Activated naive CD8-positive, alpha-beta T cell treated with anti-CD3 and anti-CD28 coated beads, Interleukin-2, amount 10 ng/mL, durations not matched to agents 7 days and 5 days (primary cell): Measurements from ENCODE around the gene C12orf75. TPM values are rescaled to one million over a fixed set of nuclear protein-coding genes. Genes with fewer than 3 reads are reported as not detected.

ENCODE experiments used
- ATAC-seq: fragments of 150-1000 bp; cut with Tn5 transposase; one replicate; pipeline ENCODE4 v1.10.0; 2021; ENCODE audit warnings: low read depth, moderate library complexity
- POLR2A ChIA-PET: fragments of 350-600 bp; sonication (Branson Sonifier 250); formaldehyde crosslinking; loops from one replicate; lab custom pipeline; 2021; ENCODE audit warnings: antibody characterized with exemption; lab: Charles Lee
- DNase-seq: peaks from one replicate; pipeline ENCODE4 v3.0.0; 2021
- H3K27ac Mint-ChIP-seq: one replicate; pipeline ENCODE4 v1.8.0; 2022; ENCODE audit warnings: mild to moderate bottlenecking, mixed read lengths
- H3K27me3 Mint-ChIP-seq: one replicate; pipeline ENCODE4 v1.8.0; 2022; ENCODE audit warnings: mild to moderate bottlenecking, moderate library complexity, mixed read lengths
- H3K36me3 Mint-ChIP-seq: one replicate; pipeline ENCODE4 v1.8.0; 2021; ENCODE audit warnings: mild to moderate bottlenecking, mixed read lengths
- H3K4me1 Mint-ChIP-seq: one replicate; pipeline ENCODE4 v1.8.0; 2021; ENCODE audit warnings: mixed read lengths
- H3K4me3 Mint-ChIP-seq: one replicate; pipeline ENCODE4 v1.8.0; 2022; ENCODE audit warnings: mild to moderate bottlenecking, moderate library complexity, mixed read lengths
- H3K9me3 Mint-ChIP-seq: one replicate; pipeline ENCODE4 v1.8.0; 2021; ENCODE audit warnings: mixed read lengths
- total RNA-seq, 2 experiments: library from RNA; stranded (reverse); gene quantifications; one replicate each; pipeline ENCODE4 v1.2.3, GENCODE V29; 2021

Gene C12orf75
- total RNA-seq, 2 experiments from 2014 or later, result 167 to 172 TPM

GRCh38 chr12:105348561-105348960, 18.1 kb downstream of the C12orf75 start:
- no peaks in the 10 kb centered on the region for H3K9me3 Mint-ChIP-seq
- peak overlapping the region; percentile 59 for H3K27ac Mint-ChIP-seq
- peaks cover 51% of the 10 kb centered on the region for H3K4me1 Mint-ChIP-seq
- H3K4me3 Mint-ChIP-seq, result no peak overlapping the region
- no peak for DNase-seq
- H3K27me3 Mint-ChIP-seq, result no peaks in the 10 kb centered on the region
- POLR2A ChIA-PET, result no interaction called here
- ATAC-seq, result no peak
- peaks cover 56% of the 10 kb centered on the region for H3K36me3 Mint-ChIP-seq

- H3K9me3 Mint-ChIP-seq, result no peaks in the 10 kb centered on the region
- no peaks in the 10 kb centered on the region for H3K27me3 Mint-ChIP-seq
- POLR2A ChIA-PET, result no interaction called here
- ATAC-seq (no peak), DNase-seq (no peak)
- H3K4me3 Mint-ChIP-seq, result no peak overlapping the region
- peaks cover 49% of the 10 kb centered on the region for H3K4me1 Mint-ChIP-seq
- peak overlapping the region; percentile 40 for H3K27ac Mint-ChIP-seq
- H3K36me3 Mint-ChIP-seq, result peaks cover 53% of the 10 kb centered on the region
Observed at GRCh38 chr12:105349138-105349537, 18.6 kb downstream of the C12orf75 start.

- Mint-ChIP-seq H3K27ac (peak overlapping the region; percentile 84), H3K36me3 (peaks cover 59% of the 10 kb centered on the region), H3K4me1 (peaks cover 60% of the 10 kb centered on the region), H3K9me3 (peaks cover 3% of the 10 kb centered on the region), H3K4me3 (peak overlapping the region; percentile 60), H3K27me3 (no peaks in the 10 kb centered on the region)
- POLR2A ChIA-PET, result interaction anchor here (1.9 kb wide), 1 partner anchor 20 kb away, joined by 9 read pairs; no protein-coding TSS in a partner anchor
- ATAC-seq, result peak; percentile 14
- no peak for DNase-seq
Observed at GRCh38 chr12:105351523-105351922, 21.0 kb downstream of the C12orf75 start.

- POLR2A ChIA-PET, result no interaction called here
- Mint-ChIP-seq H3K9me3 (peaks cover 3% of the 10 kb centered on the region), H3K36me3 (peaks cover 58% of the 10 kb centered on the region), H3K4me3 (peak overlapping the region; percentile 60), H3K27ac (peak overlapping the region; percentile 84), H3K27me3 (no peaks in the 10 kb centered on the region), H3K4me1 (peaks cover 64% of the 10 kb centered on the region)
- ATAC-seq (peak; percentile 83), DNase-seq (peak; percentile 37)
Observed at GRCh38 chr12:105352052-105352451, 21.6 kb downstream of the C12orf75 start.

GRCh38 chr12:105352940-105353635, 22.6 kb downstream of the C12orf75 start:
- no peaks in the 10 kb centered on the region for H3K27me3 Mint-ChIP-seq
- ATAC-seq, result no peak

GRCh38 chr12:105355752-105356151, 25.3 kb downstream of the C12orf75 start:
- H3K4me1 Mint-ChIP-seq, result peaks cover 57% of the 10 kb centered on the region
- no peak overlapping the region for H3K27ac Mint-ChIP-seq
- POLR2A ChIA-PET, result interaction anchor here (2.4 kb wide), 1 partner anchor 26 kb away, joined by 5 read pairs; the partner anchor contains the start of gene C12orf75
- H3K9me3 Mint-ChIP-seq, result peaks cover 3% of the 10 kb centered on the region
- H3K4me3 Mint-ChIP-seq, result peak overlapping the region; percentile 14
- ATAC-seq (no peak), DNase-seq (no peak)
- H3K27me3 Mint-ChIP-seq, result no peaks in the 10 kb centered on the region
- H3K36me3 Mint-ChIP-seq, result peaks cover 55% of the 10 kb centered on the region

More at GRCh38 chr12:105352940-105353635, 22.6 kb downstream of the C12orf75 start:
- Mint-ChIP-seq H3K27ac (no peak overlapping the region), H3K36me3 (peaks cover 60% of the 10 kb centered on the region), H3K9me3 (peaks cover 3% of the 10 kb centered on the region), H3K4me3 (peak overlapping the region; percentile 60), H3K4me1 (peaks cover 68% of the 10 kb centered on the region)
- DNase-seq, result no peak
- POLR2A ChIA-PET, result interaction anchor here (0.7 to 1.2 kb wide), 2 partner anchors 15 to 22 kb away, joined by 3 to 9 read pairs; no protein-coding TSS in a partner anchor

- H3K4me3 Mint-ChIP-seq, result peak overlapping the region; percentile 67
Observed at GRCh38 chr12:105357162-105357691, 26.7 kb downstream of the C12orf75 start.

GRCh38 chr12:105358789-105359188, 28.3 kb downstream of the C12orf75 start:
- no peaks in the 10 kb centered on the region for H3K27me3 Mint-ChIP-seq
- peaks cover 48% of the 10 kb centered on the region for H3K4me1 Mint-ChIP-seq
- peak overlapping the region; percentile 15 for H3K4me3 Mint-ChIP-seq
- no peak overlapping the region for H3K27ac Mint-ChIP-seq
- ATAC-seq (no peak), DNase-seq (no peak)
- H3K9me3 Mint-ChIP-seq, result peaks cover 3% of the 10 kb centered on the region
- POLR2A ChIA-PET, result interaction anchor here (0.6 to 0.9 kb wide), 2 partner anchors 16 to 27 kb away, joined by 4 read pairs; no protein-coding TSS in a partner anchor
- peaks cover 57% of the 10 kb centered on the region for H3K36me3 Mint-ChIP-seq

More at GRCh38 chr12:105357162-105357691, 26.7 kb downstream of the C12orf75 start:
- H3K9me3 Mint-ChIP-seq, result peaks cover 3% of the 10 kb centered on the region
- DNase-seq, result no peak
- peak; percentile 77 for ATAC-seq
- H3K4me1 Mint-ChIP-seq, result peaks cover 48% of the 10 kb centered on the region
- peaks cover 56% of the 10 kb centered on the region for H3K36me3 Mint-ChIP-seq
- POLR2A ChIA-PET, result interaction anchor here (0.5 to 2.0 kb wide), 5 partner anchors 12 to 671 kb away, joined by 3 to 21 read pairs (median 4); partner anchors contain the start of gene C12orf75
- no peaks in the 10 kb centered on the region for H3K27me3 Mint-ChIP-seq
- H3K27ac Mint-ChIP-seq, result peak overlapping the region; percentile 93

GRCh38 chr12:105359856-105360255, 29.4 kb downstream of the C12orf75 start:
- H3K4me3 Mint-ChIP-seq, result no peak overlapping the region
- no peak overlapping the region for H3K27ac Mint-ChIP-seq
- H3K4me1 Mint-ChIP-seq, result peaks cover 38% of the 10 kb centered on the region
- POLR2A ChIA-PET, result no interaction called here
- H3K36me3 Mint-ChIP-seq, result peaks cover 47% of the 10 kb centered on the region
- no peak for ATAC-seq
- no peaks in the 10 kb centered on the region for H3K9me3 Mint-ChIP-seq
- no peak for DNase-seq
- no peaks in the 10 kb centered on the region for H3K27me3 Mint-ChIP-seq

GRCh38 chr12:105363890-105364289, 33.4 kb downstream of the C12orf75 start:
- ATAC-seq, result no peak
- Mint-ChIP-seq H3K4me3 (no peak overlapping the region), H3K27ac (no peak overlapping the region), H3K9me3 (no peaks in the 10 kb centered on the region), H3K36me3 (peaks cover 43% of the 10 kb centered on the region), H3K4me1 (peaks cover 16% of the 10 kb centered on the region), H3K27me3 (no peaks in the 10 kb centered on the region)
- POLR2A ChIA-PET, result interaction anchor here (0.7 kb wide), 1 partner anchor 33 kb away, joined by 3 read pairs; no protein-coding TSS in a partner anchor
- DNase-seq, result no peak

GRCh38 chr12:105365231-105365630, 34.7 kb downstream of the C12orf75 start:
- Mint-ChIP-seq H3K9me3 (no peaks in the 10 kb centered on the region), H3K36me3 (peaks cover 37% of the 10 kb centered on the region), H3K27ac (no peak overlapping the region), H3K4me1 (peaks cover 12% of the 10 kb centered on the region), H3K27me3 (no peaks in the 10 kb centered on the region), H3K4me3 (no peak overlapping the region)
- POLR2A ChIA-PET, result no interaction called here
- DNase-seq (no peak), ATAC-seq (no peak)

GRCh38 chr12:105368047-105368646, 37.7 kb downstream of the C12orf75 start:
- peaks cover 7% of the 10 kb centered on the region for H3K4me1 Mint-ChIP-seq
- H3K36me3 Mint-ChIP-seq, result peaks cover 34% of the 10 kb centered on the region
- no peak for DNase-seq
- no peak for ATAC-seq
- POLR2A ChIA-PET, result no interaction called here
- no peak overlapping the region for H3K4me3 Mint-ChIP-seq
- H3K9me3 Mint-ChIP-seq, result no peaks in the 10 kb centered on the region
- H3K27ac Mint-ChIP-seq, result no peak overlapping the region
- H3K27me3 Mint-ChIP-seq, result no peaks in the 10 kb centered on the region

- no peak for ATAC-seq
- Mint-ChIP-seq H3K36me3 (peaks cover 34% of the 10 kb centered on the region), H3K9me3 (no peaks in the 10 kb centered on the region), H3K27ac (no peak overlapping the region), H3K4me3 (no peak overlapping the region), H3K27me3 (no peaks in the 10 kb centered on the region), H3K4me1 (peaks cover 6% of the 10 kb centered on the region)
- POLR2A ChIA-PET, result no interaction called here
- DNase-seq, result no peak
Observed at GRCh38 chr12:105369014-105369413, 38.5 kb downstream of the C12orf75 start.
